Activated CD4-positive, alpha-beta T cell treated with anti-CD3 and anti-CD28 coated beads, Interleukin-2, Interleukin-4, amounts not matched to agents 100 ng/mL and 50 ng/mL, durations not matched to agents 16 hours and 8 hours (primary cell): Measurements from ENCODE around the gene ARHGEF2.

Experiments used
- DNase-seq: peaks from one replicate; pipeline ENCODE4 v3.0.0-alpha.2; 2020; ENCODE audit warnings: low spot score

The ARHGEF2 gene

GRCh38 chr1:155971910-155972809, 6.2 kb downstream of the ARHGEF2 start:
- no peak for DNase-seq

- no peak for DNase-seq
These were observed 7.7 kb downstream of the ARHGEF2 start for GRCh38 chr1:155970531-155971167.

DNA sequence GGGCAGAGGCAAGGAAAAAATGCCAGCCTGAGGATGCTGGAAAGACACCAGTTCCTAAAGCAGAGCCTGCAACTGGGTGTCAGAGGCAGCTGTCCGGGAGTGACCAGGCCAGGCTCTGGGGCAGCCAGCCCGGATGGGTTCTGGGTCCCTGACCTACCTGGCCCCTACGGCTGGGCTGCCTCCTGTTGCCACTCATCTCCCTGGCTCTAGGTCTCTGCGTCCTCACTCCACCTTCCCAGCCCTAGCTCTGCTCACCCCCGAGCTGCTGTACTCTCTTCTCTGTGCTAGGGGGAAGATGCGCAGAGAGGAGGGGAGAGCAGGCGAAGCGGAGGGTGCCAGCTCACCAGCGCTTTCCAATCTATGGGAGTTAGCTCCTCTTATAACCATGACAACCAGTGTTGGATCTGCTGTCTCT, 9.0 kb downstream of the ARHGEF2 start:
- no peak for DNase-seq

DNA sequence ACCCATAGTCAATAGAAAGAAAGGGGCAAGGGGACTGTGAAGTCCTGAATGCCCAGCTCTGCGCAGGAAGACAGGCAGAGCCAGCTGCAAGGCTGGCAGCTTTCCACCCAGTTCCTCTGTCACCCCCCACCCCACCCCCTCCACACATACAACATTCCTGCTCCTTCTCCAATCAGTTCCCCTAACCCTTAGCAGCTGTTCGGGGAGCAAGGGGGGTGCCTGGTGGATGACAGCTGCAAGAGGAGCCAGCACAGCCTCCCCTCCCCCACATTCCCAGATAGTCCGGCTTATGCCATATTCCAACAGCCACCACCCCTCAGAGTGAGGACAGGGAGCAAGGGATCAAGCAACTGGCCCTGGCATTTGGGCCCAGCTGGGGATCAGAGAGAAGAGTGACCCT, 9.7 kb downstream of the ARHGEF2 start:
- no peak for DNase-seq

- DNase-seq, result no peak
These were observed 10.3 kb downstream of the ARHGEF2 start for GRCh38 chr1:155968051-155968400.

GRCh38 chr1:155967341-155968050, 10.9 kb downstream of the ARHGEF2 start:
- DNase-seq, result no peak

DNA sequence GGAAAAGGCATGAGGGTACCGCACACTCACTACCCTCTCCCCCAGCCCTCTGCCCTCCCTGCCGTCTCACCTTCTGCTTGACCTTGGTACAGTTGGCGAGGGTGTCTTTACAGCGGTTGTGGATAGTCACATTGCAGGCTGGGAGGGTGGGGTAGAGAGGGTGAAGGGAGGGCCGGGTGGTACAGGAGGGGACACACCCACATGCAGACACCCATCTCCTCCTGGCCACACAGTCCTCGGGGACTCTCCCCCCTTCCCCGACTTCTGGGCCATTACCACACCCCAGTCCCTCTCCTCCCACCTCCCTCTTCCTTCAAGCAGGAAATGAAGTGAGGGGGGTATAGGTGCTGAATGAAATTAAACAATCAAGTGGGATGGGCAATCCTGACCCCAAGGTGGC, 11.6 kb downstream of the ARHGEF2 start:
- DNase-seq, result no peak

- no peak for DNase-seq
These were observed 12.2 kb downstream of the ARHGEF2 start for GRCh38 chr1:155966135-155966534.

DNA sequence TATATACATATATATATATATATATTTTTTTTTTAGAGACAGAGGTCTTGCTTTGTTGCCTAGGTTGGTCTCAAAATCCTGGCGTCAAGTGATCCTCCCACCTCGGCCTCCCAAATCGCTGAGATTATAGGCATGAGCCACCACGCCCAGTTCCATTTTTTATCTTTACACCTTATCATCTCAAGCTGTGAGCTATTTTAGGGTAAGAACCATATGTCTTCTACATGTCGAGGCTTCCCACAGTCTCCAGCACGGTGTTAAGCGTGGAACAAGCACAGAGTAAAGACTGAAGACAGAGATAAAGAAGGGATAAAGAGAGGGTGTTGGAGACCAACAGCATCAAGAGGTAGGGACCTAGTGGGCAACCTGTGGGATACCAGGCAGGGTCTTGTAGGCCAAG, 14.2 kb downstream of the ARHGEF2 start:
- DNase-seq, result no peak

DNA sequence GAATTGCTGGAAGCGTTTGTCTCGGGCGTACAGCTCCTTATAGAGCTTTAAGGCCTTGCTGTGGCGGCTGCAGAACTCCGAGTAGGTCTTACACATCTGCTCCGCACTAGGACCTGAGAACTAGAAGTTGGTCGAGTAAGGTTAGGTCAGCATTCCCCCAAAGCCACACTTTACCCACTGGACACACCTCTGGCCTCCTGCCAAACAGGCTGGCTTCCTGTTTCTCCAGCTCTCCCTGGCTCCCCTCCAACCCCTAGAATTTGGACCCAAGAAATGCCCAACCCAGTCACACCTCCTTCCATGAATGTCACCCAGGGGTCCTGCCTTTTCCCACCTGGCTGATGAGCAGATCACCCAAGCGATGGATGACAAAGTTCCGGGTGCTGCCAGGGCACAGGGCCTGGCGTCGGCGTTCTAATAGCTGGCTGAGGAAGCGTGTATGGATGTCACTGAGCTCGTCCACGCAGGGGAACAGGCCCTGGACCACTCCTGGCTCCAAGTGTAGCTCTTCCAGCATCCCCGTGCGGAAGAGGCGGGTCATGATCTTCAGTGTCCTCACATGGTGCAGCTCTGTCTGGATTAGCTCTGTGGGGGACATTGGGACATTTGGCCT, 15.6 kb downstream of the ARHGEF2 start:
- no peak for DNase-seq

GRCh38 chr1:155961937-155962336, 16.4 kb downstream of the ARHGEF2 start:
- no peak for DNase-seq

GRCh38 chr1:155960081-155960745, 18.1 kb downstream of the ARHGEF2 start:
- no peak for DNase-seq

DNA sequence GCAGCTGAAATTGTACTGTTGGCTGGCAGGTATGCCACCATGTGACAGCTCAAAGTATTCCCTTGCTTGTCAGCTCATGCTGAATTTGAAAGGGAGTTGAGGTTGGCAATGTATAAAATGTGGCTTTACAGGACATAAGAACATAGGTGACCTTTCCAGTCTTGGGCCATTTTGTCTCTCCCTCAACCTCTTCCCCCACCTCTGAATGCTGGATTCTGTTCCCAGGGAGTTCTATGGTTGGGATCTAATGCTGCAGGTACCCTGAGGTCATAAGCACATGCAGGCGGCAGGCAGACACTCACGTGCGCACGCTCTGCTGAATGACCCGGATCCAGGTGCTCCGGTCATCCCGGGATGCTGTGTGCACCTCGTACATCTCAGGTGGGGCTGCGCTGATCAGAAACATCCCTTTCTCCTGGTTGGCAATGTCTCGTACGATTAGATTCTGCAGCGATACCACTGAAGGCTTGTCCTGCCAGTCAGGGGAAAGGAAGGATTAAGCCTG, 20.9 kb downstream of the ARHGEF2 start:
- no peak for DNase-seq

DNA sequence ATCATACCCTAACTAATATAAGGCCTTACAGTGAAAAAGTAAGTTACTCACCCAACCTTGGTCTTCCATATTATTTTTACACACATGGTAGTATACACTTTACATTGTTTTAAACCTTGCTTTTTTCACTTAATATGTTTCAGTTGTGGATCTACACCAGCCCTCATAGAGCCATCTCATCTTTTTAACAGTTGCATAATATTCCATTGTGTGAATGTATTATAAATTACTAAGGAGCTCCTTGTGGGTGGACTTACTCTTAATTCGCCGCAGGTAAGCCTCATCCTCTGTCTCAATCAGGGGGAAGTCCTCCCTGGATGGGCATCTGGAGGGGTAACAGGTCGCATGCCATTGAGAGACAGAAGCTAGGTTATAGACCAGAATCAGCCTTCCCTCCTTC, 23.7 kb downstream of the ARHGEF2 start:
- no peak for DNase-seq

GRCh38 chr1:155952505-155952890, 25.8 kb downstream of the ARHGEF2 start:
- no peak for DNase-seq

DNA sequence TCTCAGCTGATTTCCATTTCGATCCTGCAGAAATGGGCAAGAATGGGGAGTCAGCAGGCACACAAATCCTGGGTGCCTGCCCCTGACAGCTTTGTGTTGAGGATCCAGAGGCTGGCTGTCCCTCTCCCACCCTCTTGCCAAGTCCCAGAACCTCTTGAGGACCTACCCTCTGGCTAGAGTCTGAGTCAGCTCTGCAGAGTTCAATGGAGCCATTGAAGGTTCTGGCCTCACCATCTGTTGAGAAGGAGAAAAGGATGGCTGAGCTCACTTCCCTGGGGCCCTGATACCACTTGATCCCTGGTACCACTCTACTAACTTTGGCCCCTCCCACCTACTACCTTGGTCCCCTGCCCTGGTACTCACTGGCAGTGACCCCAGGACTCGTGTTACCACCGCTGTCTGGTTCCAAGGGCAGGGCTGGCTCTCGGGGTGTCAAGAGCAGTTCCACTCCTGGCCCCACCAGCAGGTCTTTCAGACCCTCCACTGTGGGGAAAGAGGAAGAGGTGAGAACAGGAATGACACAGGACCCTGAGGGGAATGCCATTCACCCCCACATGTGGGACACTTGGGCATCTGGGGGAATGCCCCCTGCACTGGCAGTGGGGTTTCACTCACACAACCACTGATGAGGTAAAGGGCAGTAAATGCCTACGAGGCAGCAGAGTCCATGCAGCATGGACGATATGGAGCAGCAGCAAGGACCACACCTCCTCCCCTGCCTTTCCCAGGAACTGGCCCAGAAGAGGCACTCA, 26.4 kb downstream of the ARHGEF2 start:
- no peak for DNase-seq

DNA sequence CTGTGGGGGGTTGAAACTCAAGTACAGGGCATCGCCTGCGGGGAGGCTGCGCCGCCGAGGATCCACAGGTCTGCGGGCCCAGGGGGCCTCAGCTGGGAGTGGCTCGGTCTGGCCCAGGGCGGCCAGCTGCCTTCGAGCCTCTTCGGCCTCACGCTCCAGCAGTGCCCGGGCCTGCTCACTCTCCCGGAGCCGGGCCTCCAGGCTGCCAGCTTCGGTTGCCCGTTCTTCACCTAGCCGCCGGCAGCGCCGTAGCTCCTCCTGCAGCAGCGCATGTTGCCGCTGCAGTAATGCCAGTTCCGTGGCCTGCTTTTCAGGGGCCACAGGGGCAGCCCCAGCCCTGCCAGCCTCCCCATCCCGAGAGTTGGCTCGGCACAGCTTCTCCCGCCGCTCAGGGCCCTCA, 27.5 kb downstream of the ARHGEF2 start:
- no peak for DNase-seq

- no peak for DNase-seq
These were observed 30.6 kb downstream of the ARHGEF2 start for GRCh38 chr1:155947741-155948140.

- DNase-seq, result no peak
These were observed 31.1 kb downstream of the ARHGEF2 start for GRCh38 chr1:155947292-155947691.

DNA sequence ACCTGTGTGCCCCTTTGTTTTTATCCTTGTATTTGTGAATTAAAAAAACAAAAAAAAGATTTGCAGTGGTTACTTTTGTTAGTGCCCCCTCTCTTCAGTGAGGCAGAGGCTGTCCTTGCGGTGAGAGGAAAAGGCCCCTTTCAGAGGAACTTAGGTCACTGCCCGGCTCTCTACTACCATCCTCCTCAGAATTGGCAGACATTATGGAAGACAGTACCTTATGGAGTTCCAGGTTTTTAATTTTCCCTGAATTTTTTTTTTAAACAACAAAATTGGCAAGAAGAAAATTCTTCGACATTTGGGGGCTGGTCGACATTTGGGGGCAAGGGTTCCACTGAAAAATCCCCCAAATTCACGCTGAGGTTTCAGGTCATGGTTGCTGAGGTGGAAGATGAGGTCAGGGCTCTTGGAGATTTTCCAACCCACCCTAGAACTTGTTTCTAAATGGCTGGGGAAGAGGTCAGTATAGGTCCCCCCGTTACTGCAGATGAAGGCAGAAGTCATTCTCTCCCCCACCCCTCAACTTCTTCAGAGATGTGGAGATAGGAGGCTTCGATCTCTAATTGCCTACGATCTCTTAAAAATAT, 31.6 kb downstream of the ARHGEF2 start:
- DNase-seq, result no peak

DNA sequence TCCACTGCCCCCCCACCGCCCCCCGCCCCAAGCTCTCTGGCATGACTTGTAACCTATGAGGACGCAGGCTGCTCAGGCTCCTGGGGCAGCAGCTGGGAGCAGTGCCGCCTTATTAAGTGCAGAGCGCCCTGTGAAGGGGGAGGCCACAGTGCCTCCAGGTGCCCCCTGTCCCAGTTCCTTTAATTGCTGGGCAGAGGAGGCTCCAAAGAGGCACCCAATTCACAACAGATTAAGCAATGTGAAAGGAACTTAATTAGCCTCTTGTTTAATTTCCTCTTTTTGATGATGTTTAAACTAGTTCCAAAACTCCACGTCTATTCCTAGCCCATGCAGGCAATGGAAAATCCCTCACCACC, 33.9 kb downstream of the ARHGEF2 start:
- no peak for DNase-seq
